ENCODE data around the gene EML6.

Gene EML6

GRCh38 chr2:54950811-54951210 lies 227.3 kb downstream of the EML6 start:
- Histone ChIP-seq H2AFZ (ENCODE audit: low read depth, low read length) (no peak overlapping the region), H3K4me1 (ENCODE audit: insufficient read depth, low read length) (peaks cover 10% of the 10 kb centered on the region), H3K27me3 (ENCODE audit: insufficient read depth, low read length) (no peaks in the 10 kb centered on the region), H3K4me3 (ENCODE audit: low read length) (no peak overlapping the region), H3K9me3 (ENCODE audit: low read length) (no peaks in the 10 kb centered on the region), H3K36me3 (ENCODE audit: insufficient read depth, low read length) (no peaks in the 10 kb centered on the region)

- H3K4me1 ChIP-seq (ENCODE audit: insufficient read depth, low read length), result peaks cover 5% of the 10 kb centered on the region
- H2AFZ ChIP-seq (ENCODE audit: low read depth, low read length), result no peak overlapping the region
- no peaks in the 10 kb centered on the region for H3K36me3 ChIP-seq (ENCODE audit: insufficient read depth, low read length)
- H3K4me3 ChIP-seq (ENCODE audit: low read length), result no peak overlapping the region
- no peaks in the 10 kb centered on the region for H3K9me3 ChIP-seq (ENCODE audit: low read length)
- no peaks in the 10 kb centered on the region for H3K27me3 ChIP-seq (ENCODE audit: insufficient read depth, low read length)
Observed at GRCh38 chr2:54952425-54952824, 229.0 kb downstream of the EML6 start.

GRCh38 chr2:54952978-54953456 lies 229.6 kb downstream of the EML6 start:
- Histone ChIP-seq H3K9me3 (ENCODE audit: low read length) (no peaks in the 10 kb centered on the region), H3K27me3 (ENCODE audit: insufficient read depth, low read length) (no peaks in the 10 kb centered on the region), H3K36me3 (ENCODE audit: insufficient read depth, low read length) (no peaks in the 10 kb centered on the region)

DNA sequence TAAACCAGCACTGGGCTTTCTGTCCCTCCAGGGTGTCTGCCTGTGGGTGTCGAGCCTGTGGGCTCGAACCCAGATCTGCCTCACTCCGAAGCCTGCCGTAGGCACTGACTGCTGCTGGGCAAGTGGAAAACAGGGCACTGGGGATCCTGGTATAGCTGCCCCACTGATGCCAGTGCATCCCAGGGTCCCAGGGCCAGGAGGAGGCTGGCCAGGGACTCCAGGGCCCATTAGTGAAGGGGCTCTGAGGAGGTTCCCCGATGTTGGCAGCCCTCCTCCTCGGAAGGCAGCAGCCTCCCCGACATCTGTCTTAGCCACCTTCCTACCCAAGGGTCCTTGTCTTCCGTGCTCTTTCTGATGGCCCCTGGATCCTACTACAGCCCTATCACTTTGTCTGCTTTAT lies 230.7 kb downstream of the EML6 start:
- Histone ChIP-seq H3K36me3 (ENCODE audit: insufficient read depth, low read length) (no peaks in the 10 kb centered on the region), H3K4me3 (ENCODE audit: low read length) (no peak overlapping the region), H2AFZ (ENCODE audit: low read depth, low read length) (no peak overlapping the region), H3K9me3 (ENCODE audit: low read length) (no peaks in the 10 kb centered on the region), H3K4me1 (ENCODE audit: insufficient read depth, low read length) (no peaks in the 10 kb centered on the region), H3K27me3 (ENCODE audit: insufficient read depth, low read length) (no peaks in the 10 kb centered on the region)

More at GRCh38 chr2:54952978-54953456, 229.6 kb downstream of the EML6 start:
- Histone ChIP-seq H3K4me3 (ENCODE audit: low read length) (no peak overlapping the region), H2AFZ (ENCODE audit: low read depth, low read length) (no peak overlapping the region), H3K4me1 (ENCODE audit: insufficient read depth, low read length) (no peaks in the 10 kb centered on the region)

DNA sequence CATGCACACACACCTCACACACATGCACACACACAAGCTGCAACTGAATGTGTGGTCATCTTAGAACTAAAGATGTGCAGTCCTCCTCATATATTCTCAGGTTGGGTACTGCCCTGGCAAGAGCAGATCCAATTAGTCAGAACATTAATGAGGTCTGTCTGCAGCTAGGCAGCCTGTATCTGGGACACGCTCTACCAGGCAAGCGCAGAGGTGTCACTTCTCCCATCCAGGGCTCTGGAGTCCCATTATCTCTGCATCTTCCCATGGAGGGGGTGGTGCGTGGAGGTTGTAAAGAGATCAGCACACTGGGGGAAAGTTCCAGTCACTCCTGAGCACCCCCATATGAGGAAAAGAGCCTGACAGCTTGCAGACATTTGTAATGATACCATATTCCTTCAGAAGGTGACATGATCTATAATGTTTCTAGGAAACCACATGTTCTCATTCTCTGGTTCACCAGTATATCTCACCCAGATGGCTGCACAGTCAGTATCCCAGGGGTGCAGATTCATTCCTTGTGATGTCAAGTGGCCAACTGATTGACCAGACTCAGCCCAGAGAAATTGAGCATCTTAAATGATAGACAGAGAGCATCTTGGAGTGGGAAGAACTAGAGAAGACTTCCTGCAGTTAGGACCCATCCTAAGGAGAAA lies 231.4 kb downstream of the EML6 start:
- no peaks in the 10 kb centered on the region for H3K36me3 ChIP-seq (ENCODE audit: insufficient read depth, low read length)
- no peaks in the 10 kb centered on the region for H3K4me1 ChIP-seq (ENCODE audit: insufficient read depth, low read length)
- no peak overlapping the region for H2AFZ ChIP-seq (ENCODE audit: low read depth, low read length)
- H3K4me3 ChIP-seq (ENCODE audit: low read length), result no peak overlapping the region
- no peaks in the 10 kb centered on the region for H3K27me3 ChIP-seq (ENCODE audit: insufficient read depth, low read length)
- no peaks in the 10 kb centered on the region for H3K9me3 ChIP-seq (ENCODE audit: low read length)

GRCh38 chr2:54955358-54956110 lies 232.1 kb downstream of the EML6 start:
- no peaks in the 10 kb centered on the region for H3K27me3 ChIP-seq (ENCODE audit: insufficient read depth, low read length)
- H3K4me1 ChIP-seq (ENCODE audit: insufficient read depth, low read length), result no peaks in the 10 kb centered on the region
- H2AFZ ChIP-seq (ENCODE audit: low read depth, low read length), result no peak overlapping the region
- no peak overlapping the region for H3K4me3 ChIP-seq (ENCODE audit: low read length)
- no peaks in the 10 kb centered on the region for H3K9me3 ChIP-seq (ENCODE audit: low read length)
- H3K36me3 ChIP-seq (ENCODE audit: insufficient read depth, low read length), result no peaks in the 10 kb centered on the region

- no peak overlapping the region for H2AFZ ChIP-seq (ENCODE audit: low read depth, low read length)
- H3K27me3 ChIP-seq (ENCODE audit: insufficient read depth, low read length), result no peaks in the 10 kb centered on the region
- H3K36me3 ChIP-seq (ENCODE audit: insufficient read depth, low read length), result no peaks in the 10 kb centered on the region
- no peaks in the 10 kb centered on the region for H3K4me1 ChIP-seq (ENCODE audit: insufficient read depth, low read length)
- no peak overlapping the region for H3K4me3 ChIP-seq (ENCODE audit: low read length)
- no peaks in the 10 kb centered on the region for H3K9me3 ChIP-seq (ENCODE audit: low read length)
Observed at GRCh38 chr2:54956111-54956627, 232.7 kb downstream of the EML6 start.

DNA sequence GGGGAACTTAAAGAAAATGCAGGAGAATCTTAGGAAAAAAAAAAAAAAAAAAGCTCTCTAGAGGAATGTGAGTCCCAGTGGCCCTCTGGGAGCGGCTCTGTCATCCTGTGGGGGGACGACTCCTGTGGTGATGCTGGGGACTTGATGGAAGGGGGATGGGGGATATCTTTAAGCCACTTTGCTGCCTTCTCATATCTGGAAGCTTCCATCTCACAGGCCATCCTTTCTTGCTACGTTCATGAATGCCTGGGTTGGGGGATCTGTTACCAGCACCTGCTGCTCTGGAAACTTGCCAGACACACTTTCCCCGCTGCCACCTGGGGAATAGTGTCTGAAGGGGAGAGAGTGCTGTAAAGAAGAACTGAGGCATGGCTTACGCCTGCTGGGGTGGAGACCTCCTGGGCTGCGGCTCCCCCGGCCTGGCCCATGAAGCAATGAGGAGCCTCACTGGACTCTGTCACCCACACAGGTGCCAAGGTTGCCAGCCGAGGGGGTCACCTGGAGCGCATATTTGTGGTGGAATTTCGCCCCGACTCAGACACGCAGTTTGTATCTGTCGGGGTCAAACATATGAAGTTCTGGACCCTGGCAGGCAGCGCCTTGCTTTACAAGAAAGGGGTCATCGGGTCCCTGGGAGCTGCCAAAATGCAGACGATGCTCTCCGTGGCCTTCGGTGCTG lies 234.0 kb downstream of the EML6 start:
- Histone ChIP-seq H3K27me3 (ENCODE audit: insufficient read depth, low read length) (no peaks in the 10 kb centered on the region), H3K9me3 (ENCODE audit: low read length) (no peaks in the 10 kb centered on the region), H3K4me3 (ENCODE audit: low read length) (no peak overlapping the region)

DNA sequence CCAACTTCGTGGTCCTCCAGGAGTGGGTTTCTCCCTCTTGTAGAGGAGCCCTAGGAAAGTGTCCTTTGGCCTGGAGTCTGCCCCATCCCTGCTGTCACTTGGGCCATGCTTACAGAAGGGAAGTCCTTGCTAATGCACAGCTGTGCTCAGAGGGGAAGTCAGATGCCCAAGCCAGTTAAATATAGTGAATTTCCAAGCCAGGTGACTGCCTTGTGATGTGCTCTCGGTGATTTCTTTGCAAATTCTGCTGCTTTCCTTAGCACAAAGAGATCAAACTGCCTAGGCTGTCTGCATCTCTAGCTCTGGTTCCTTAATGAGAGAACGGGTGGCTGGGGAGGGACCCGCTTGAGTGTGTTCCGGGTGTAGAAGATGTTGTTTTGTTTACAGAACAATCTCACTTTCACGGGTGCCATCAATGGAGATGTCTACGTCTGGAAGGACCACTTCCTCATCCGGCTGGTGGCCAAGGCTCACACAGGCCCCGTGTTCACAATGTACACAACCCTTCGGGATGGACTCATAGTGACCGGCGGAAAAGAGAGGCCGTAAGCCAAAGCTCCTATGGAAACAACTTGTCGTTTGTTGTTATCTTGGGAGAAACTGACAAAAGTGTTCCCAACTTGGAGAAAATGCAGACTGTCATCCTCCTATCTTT lies 235.4 kb downstream of the EML6 start:
- Histone ChIP-seq H3K4me1 (ENCODE audit: insufficient read depth, low read length) (no peaks in the 10 kb centered on the region), H3K9me3 (ENCODE audit: low read length) (no peaks in the 10 kb centered on the region), H3K27me3 (ENCODE audit: insufficient read depth, low read length) (no peaks in the 10 kb centered on the region), H3K36me3 (ENCODE audit: insufficient read depth, low read length) (no peaks in the 10 kb centered on the region), H3K4me3 (ENCODE audit: low read length) (no peak overlapping the region), H2AFZ (ENCODE audit: low read depth, low read length) (no peak overlapping the region)

More for the DNA sequence above, 234.0 kb downstream of the EML6 start:
- Histone ChIP-seq H3K36me3 (ENCODE audit: insufficient read depth, low read length) (no peaks in the 10 kb centered on the region), H3K4me1 (ENCODE audit: insufficient read depth, low read length) (no peaks in the 10 kb centered on the region), H2AFZ (ENCODE audit: low read depth, low read length) (no peak overlapping the region)

- Histone ChIP-seq H3K9me3 (ENCODE audit: low read length) (no peaks in the 10 kb centered on the region), H3K4me3 (ENCODE audit: low read length) (no peak overlapping the region), H3K4me1 (ENCODE audit: insufficient read depth, low read length) (no peaks in the 10 kb centered on the region), H3K36me3 (ENCODE audit: insufficient read depth, low read length) (no peaks in the 10 kb centered on the region), H2AFZ (ENCODE audit: low read depth, low read length) (no peak overlapping the region), H3K27me3 (ENCODE audit: insufficient read depth, low read length) (no peaks in the 10 kb centered on the region)
Observed at GRCh38 chr2:54960164-54960563, 236.7 kb downstream of the EML6 start.

- no peaks in the 10 kb centered on the region for H3K36me3 ChIP-seq (ENCODE audit: insufficient read depth, low read length)
- no peaks in the 10 kb centered on the region for H3K9me3 ChIP-seq (ENCODE audit: low read length)
- H3K4me1 ChIP-seq (ENCODE audit: insufficient read depth, low read length), result peaks cover 4% of the 10 kb centered on the region
- no peak overlapping the region for H2AFZ ChIP-seq (ENCODE audit: low read depth, low read length)
- H3K4me3 ChIP-seq (ENCODE audit: low read length), result no peak overlapping the region
- no peaks in the 10 kb centered on the region for H3K27me3 ChIP-seq (ENCODE audit: insufficient read depth, low read length)
Observed at GRCh38 chr2:54962511-54962910, 239.0 kb downstream of the EML6 start.

DNA sequence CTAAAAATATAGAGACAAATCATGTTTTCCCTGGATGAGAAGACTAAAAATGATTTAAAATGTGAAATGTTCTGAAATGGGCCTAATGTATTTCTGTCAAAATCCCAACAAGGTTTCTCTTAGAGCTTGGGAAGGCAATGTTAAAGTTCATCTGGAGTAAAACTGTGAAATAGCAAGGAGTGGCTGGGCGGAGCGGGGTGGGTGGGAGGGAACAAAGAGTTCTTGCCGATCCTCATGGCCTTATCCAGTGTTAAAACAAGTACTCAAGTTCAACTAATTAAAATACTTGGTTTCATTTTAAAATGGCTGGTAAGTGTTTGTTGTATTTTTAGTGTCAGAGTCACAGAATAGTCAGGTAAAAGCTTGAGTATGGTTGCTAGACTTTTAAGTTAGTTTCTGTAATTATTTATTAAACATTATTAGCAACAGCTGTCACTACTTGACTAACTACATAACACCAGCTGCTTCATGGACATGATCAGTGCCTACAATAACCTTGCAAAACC lies 239.5 kb downstream of the EML6 start:
- H2AFZ ChIP-seq (ENCODE audit: low read depth, low read length), result no peak overlapping the region

More for the DNA sequence above, 239.5 kb downstream of the EML6 start:
- Histone ChIP-seq H3K9me3 (ENCODE audit: low read length) (no peaks in the 10 kb centered on the region), H3K36me3 (ENCODE audit: insufficient read depth, low read length) (no peaks in the 10 kb centered on the region), H3K4me3 (ENCODE audit: low read length) (no peak overlapping the region), H3K4me1 (ENCODE audit: insufficient read depth, low read length) (peaks cover 9% of the 10 kb centered on the region), H3K27me3 (ENCODE audit: insufficient read depth, low read length) (no peaks in the 10 kb centered on the region)

Measured in neuron (in vitro differentiated cells).